OCI-LY3 (cell line): ENCODE data around the gene ENGASE.

Experiments used
- H2AFZ ChIP-seq: fragments of 200-600, 300-600 bp; shearing (Covaris generic); 2 replicates; pipeline ENCODE4 v1.6.0; 2014; ENCODE audit warnings: antibody characterized with exemption, low read depth, low read length
- H3K27ac ChIP-seq: fragments of 200-600, 300-600 bp; sonication (generic); 2 replicates; pipeline ENCODE4 v1.5.1; 2014; ENCODE audit warnings: mild to moderate bottlenecking, low read length, moderate library complexity, mixed read lengths
- H3K27me3 ChIP-seq: fragments of 200-600, 300-600 bp; sonication (generic); 2 replicates; pipeline ENCODE4 v1.6.1; 2014; ENCODE audit warnings: low read depth, low read length, mixed read lengths
- H3K36me3 ChIP-seq: fragments of 200-600, 300-600 bp; sonication (generic); replicated peaks from 2 replicates; pipeline ENCODE3; 2014; ENCODE audit warnings: low read depth, low read length, mixed read lengths
- H3K4me1 ChIP-seq: fragments of 300-600, 200-600 bp; sonication (generic); 2 replicates; pipeline ENCODE4 v1.6.1; 2014; ENCODE audit warnings: low read length, mixed read lengths
- H3K4me2 ChIP-seq: fragments of 200-600, 300-600 bp; sonication (generic); 2 replicates; pipeline ENCODE4 v1.6.1; 2014; ENCODE audit warnings: low read length, mixed read lengths
- H3K4me3 ChIP-seq: fragments of 300-600, 200-600 bp; sonication (generic); 2 replicates; pipeline ENCODE4 v1.5.1; 2014; ENCODE audit warnings: antibody characterized with exemption, mild to moderate bottlenecking, low read length, moderate library complexity
- H3K79me2 ChIP-seq: fragments of 300-600, 200-600 bp; shearing (Covaris generic); 2 replicates; pipeline ENCODE4 v1.6.1; 2014; ENCODE audit warnings: mild to moderate bottlenecking, low read length, mixed read lengths
- H3K9ac ChIP-seq: fragments of 300-600, 200-600 bp; shearing (Covaris generic); 2 replicates; pipeline ENCODE4 v1.6.0; 2014; ENCODE audit warnings: mild to moderate bottlenecking, low read length, moderate library complexity
- H3K9me3 ChIP-seq: fragments of 200-600, 300-600 bp; shearing (Covaris generic); 2 replicates; pipeline ENCODE4 v1.6.1; 2014; ENCODE audit warnings: low read length, mixed read lengths; ENCODE audit not compliant: insufficient read depth
- H4K20me1 ChIP-seq: fragments of 200-600, 300-600 bp; sonication (generic); 2 replicates; pipeline ENCODE4 v1.6.1; 2016; ENCODE audit warnings: low read length, mixed read lengths; ENCODE audit not compliant: insufficient read depth
- EZH2phosphoT487 ChIP-seq: fragments of 200-600 bp; shearing (Covaris generic); IDR thresholded peaks from 2 replicates; pipeline ENCODE4 v1.6.1; 2018; ENCODE audit warnings: antibody characterized with exemption, mixed run types, low read depth
- TF ChIP-seq, protein P1 (sequence below): fragments of 200-600, 300-600 bp; sonication (generic); IDR thresholded peaks from 2 replicates; pipeline ENCODE4 v1.5.1; 2014; ENCODE audit warnings: antibody characterized with exemption, low read length, low read depth

Gene ENGASE

DNA sequence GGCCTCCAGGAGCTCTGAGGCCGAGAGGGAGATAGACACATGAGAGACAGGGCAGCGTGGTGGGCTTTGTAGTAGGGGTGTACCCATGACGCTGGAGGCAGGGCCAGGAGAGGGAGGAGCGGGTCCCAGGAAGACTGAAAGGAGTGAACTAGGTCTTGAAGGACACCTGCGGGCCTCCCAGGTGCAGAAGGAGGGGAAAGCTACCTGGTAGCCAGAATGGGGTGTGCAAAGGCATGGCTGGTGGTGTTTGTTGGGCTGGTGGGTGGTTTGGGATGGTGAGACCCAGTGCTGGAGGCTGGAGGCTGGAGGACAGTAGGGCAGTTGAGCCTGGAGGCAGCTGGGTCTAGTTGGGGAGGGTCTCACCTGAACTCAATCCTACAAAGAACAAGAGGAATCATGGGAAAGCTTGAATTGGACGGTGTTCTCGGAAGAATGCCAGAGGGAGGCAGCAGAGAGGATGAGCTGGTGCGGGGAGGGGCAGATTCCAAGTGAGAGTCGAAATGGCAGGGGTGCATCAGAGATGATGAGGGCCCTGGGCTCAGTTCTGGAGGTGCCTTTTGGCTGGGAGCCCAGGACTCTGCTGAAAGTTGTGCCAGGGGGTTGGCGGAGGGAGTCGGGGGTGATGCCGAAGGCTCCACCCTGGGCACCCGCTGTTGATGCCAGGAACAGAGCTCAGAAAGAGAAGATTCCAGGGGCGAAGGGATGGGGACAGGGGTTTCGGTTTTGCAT, 29.5 kb upstream of the ENGASE start:
- TF ChIP-seq, protein P1, sequence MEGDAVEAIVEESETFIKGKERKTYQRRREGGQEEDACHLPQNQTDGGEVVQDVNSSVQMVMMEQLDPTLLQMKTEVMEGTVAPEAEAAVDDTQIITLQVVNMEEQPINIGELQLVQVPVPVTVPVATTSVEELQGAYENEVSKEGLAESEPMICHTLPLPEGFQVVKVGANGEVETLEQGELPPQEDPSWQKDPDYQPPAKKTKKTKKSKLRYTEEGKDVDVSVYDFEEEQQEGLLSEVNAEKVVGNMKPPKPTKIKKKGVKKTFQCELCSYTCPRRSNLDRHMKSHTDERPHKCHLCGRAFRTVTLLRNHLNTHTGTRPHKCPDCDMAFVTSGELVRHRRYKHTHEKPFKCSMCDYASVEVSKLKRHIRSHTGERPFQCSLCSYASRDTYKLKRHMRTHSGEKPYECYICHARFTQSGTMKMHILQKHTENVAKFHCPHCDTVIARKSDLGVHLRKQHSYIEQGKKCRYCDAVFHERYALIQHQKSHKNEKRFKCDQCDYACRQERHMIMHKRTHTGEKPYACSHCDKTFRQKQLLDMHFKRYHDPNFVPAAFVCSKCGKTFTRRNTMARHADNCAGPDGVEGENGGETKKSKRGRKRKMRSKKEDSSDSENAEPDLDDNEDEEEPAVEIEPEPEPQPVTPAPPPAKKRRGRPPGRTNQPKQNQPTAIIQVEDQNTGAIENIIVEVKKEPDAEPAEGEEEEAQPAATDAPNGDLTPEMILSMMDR, result no peak
- no peak for TF ChIP-seq EZH2phosphoT487
- H3K9me3 ChIP-seq, result no peaks in the 10 kb centered on the region
- H3K4me2 ChIP-seq, result no peak overlapping the region
- H3K27me3 ChIP-seq, result no peaks in the 10 kb centered on the region
- no peaks in the 10 kb centered on the region for H3K4me1 ChIP-seq
- no peaks in the 10 kb centered on the region for H4K20me1 ChIP-seq
- H3K27ac ChIP-seq, result no peak overlapping the region
- no peak overlapping the region for H3K4me3 ChIP-seq
- H3K79me2 ChIP-seq, result no peaks in the 10 kb centered on the region
- H3K36me3 ChIP-seq, result no peaks in the 10 kb centered on the region
- H3K9ac ChIP-seq, result no peak overlapping the region
- no peak overlapping the region for H2AFZ ChIP-seq

DNA sequence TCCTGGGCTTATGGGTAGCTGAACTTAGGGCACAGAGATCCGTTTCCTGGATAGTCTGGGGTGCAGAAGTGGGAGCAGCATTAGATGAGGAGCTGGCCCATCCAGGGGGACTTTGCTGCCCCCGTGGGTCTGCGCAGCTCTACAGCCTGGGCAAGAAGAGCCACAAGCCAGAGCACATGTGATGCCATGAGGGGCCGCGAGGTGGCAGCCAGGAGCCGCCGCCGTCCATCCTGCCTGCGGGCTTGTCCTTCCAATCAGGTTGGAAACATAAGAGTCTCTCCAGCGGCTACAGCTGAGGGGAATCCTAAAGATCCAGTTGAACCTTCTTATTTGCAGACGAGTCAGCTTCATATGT, 28.8 kb upstream of the ENGASE start:
- H3K27ac ChIP-seq, result no peak overlapping the region
- H2AFZ ChIP-seq, result no peak overlapping the region
- TF ChIP-seq, protein P1, result peak; percentile 82
- TF ChIP-seq EZH2phosphoT487, result no peak
- H3K79me2 ChIP-seq, result no peaks in the 10 kb centered on the region
- no peaks in the 10 kb centered on the region for H3K27me3 ChIP-seq
- peak overlapping the region; percentile 3; the same call in 1 of the 2 replicates for H3K4me2 ChIP-seq
- H3K9me3 ChIP-seq, result no peaks in the 10 kb centered on the region
- H3K4me1 ChIP-seq, result no peaks in the 10 kb centered on the region
- H3K36me3 ChIP-seq, result no peaks in the 10 kb centered on the region
- H3K9ac ChIP-seq, result no peak overlapping the region
- no peaks in the 10 kb centered on the region for H4K20me1 ChIP-seq
- no peak overlapping the region for H3K4me3 ChIP-seq

DNA sequence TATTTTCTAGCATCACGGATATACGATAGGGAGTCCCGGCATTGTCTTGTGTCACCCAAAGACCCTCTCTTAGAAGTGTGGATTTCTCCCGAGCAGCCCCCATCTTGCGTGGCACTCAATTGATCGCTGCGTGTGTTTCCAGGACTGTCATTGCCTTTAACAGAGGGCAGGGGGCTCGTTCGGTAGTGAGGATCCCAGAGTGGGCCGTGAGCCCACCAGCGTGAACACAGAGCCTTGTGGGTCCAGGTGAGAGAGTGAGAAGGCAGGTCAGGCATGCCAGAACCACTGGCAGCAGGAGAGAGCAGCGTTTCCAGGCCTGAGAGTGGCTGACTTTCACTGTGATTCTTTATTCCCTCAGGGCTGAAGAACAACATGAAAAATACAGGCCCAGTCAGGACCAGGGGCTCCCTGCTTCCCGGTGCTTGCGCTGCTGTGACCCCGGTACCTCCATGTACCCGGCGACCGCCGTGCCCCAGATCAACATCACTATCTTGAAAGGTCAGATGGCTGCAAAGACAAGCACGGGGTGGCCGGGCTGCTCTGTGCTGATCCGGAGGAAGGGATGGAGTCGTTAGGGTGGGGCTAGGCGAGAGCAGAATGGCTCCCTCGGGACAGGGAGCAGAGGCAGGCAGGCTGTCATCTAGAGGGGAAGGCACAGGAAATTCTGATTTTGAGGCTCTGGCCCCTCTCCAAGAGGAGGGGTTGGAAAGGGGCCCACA, 28.3 kb upstream of the ENGASE start:
- no peaks in the 10 kb centered on the region for H3K36me3 ChIP-seq
- H3K9me3 ChIP-seq, result no peaks in the 10 kb centered on the region
- TF ChIP-seq, protein P1, result no peak
- TF ChIP-seq EZH2phosphoT487, result no peak
- peak overlapping the region; percentile 3; the same call in 1 of the 2 replicates for H3K4me2 ChIP-seq
- no peaks in the 10 kb centered on the region for H4K20me1 ChIP-seq
- no peak overlapping the region for H3K27ac ChIP-seq
- no peaks in the 10 kb centered on the region for H3K27me3 ChIP-seq
- no peaks in the 10 kb centered on the region for H3K4me1 ChIP-seq
- no peak overlapping the region for H3K9ac ChIP-seq
- H3K79me2 ChIP-seq, result no peaks in the 10 kb centered on the region
- H2AFZ ChIP-seq, result no peak overlapping the region
- no peak overlapping the region for H3K4me3 ChIP-seq

DNA sequence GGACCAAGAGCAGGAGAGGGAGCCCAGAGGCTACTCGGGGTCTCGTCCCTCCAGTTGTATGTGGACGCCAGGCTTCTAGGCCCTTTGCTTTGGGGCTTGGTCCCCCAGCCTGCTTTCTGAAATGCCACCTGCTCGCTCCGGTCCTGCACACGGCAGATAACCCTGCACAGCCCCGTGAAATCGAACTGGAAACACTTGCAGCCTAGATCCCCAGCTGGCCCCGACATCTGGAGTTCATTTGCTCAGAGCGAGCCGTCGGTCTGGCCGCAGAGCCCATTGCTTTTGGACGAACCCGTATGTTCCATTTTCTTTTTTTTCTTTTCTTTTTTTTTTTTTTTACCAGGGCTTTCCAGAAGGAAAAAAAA, 27.7 kb upstream of the ENGASE start:
- H3K9me3 ChIP-seq, result no peaks in the 10 kb centered on the region
- no peak overlapping the region for H2AFZ ChIP-seq
- H3K9ac ChIP-seq, result no peak overlapping the region
- H3K4me2 ChIP-seq, result no peak overlapping the region
- no peaks in the 10 kb centered on the region for H3K4me1 ChIP-seq
- no peak for TF ChIP-seq EZH2phosphoT487
- TF ChIP-seq, protein P1, result no peak
- H3K79me2 ChIP-seq, result no peaks in the 10 kb centered on the region
- no peaks in the 10 kb centered on the region for H4K20me1 ChIP-seq
- no peaks in the 10 kb centered on the region for H3K36me3 ChIP-seq
- peaks cover 3% of the 10 kb centered on the region; the same call in 1 of the 2 replicates for H3K27me3 ChIP-seq
- H3K4me3 ChIP-seq, result no peak overlapping the region
- H3K27ac ChIP-seq, result no peak overlapping the region
